ENCODE measurements around the gene UTP25. TPM values are rescaled to one million over a fixed set of nuclear protein-coding genes. Genes with fewer than 3 reads are reported as not detected.

The UTP25 gene
- total RNA-seq, 4 donors from 2014 or later, result 6.6 to 18.5 (median 9.2) TPM

- DNase-seq (ENCODE audit: low spot score) (no peak), ATAC-seq (ENCODE audit: low FRiP score) (no peak)
- no peak for TF ChIP-seq CTCF (IDR thresholded peaks at IDR 0.05)
Measured at GRCh38 chr1:209816923-209817322, 10.8 kb upstream of the UTP25 start.

- ATAC-seq (ENCODE audit: low FRiP score) (no peak), DNase-seq (ENCODE audit: low spot score) (no peak)
- no peak for TF ChIP-seq CTCF (IDR thresholded peaks at IDR 0.05)
Measured at GRCh38 chr1:209817691-209818090, 10.1 kb upstream of the UTP25 start.

GRCh38 chr1:209819058-209819457, 8.7 kb upstream of the UTP25 start:
- no peak for DNase-seq (ENCODE audit: low spot score)
- ATAC-seq (ENCODE audit: low FRiP score), result no peak
- no peak for TF ChIP-seq CTCF (IDR thresholded peaks at IDR 0.05)

- TF ChIP-seq CTCF (IDR thresholded peaks at IDR 0.05), result no peak
- ATAC-seq (ENCODE audit: low FRiP score) (no peak), DNase-seq (ENCODE audit: low spot score) (no peak)
Measured at GRCh38 chr1:209820986-209821385, 6.8 kb upstream of the UTP25 start.

- TF ChIP-seq CTCF (IDR thresholded peaks at IDR 0.05), result no peak
- ATAC-seq (ENCODE audit: low FRiP score) (no peak), DNase-seq (ENCODE audit: low spot score) (no peak)
Measured at GRCh38 chr1:209822706-209823105, 5.1 kb upstream of the UTP25 start.

GRCh38 chr1:209823143-209824041, 4.4 kb upstream of the UTP25 start:
- TF ChIP-seq CTCF (IDR thresholded peaks at IDR 0.05), result no peak
- ATAC-seq (ENCODE audit: low FRiP score), result no peak
- DNase-seq (ENCODE audit: low spot score), result no peak

Data from omental fat pad (tissue), 4 donors.